ENCODE measurements around the gene FRS3.

FRS3 gene

DNA sequence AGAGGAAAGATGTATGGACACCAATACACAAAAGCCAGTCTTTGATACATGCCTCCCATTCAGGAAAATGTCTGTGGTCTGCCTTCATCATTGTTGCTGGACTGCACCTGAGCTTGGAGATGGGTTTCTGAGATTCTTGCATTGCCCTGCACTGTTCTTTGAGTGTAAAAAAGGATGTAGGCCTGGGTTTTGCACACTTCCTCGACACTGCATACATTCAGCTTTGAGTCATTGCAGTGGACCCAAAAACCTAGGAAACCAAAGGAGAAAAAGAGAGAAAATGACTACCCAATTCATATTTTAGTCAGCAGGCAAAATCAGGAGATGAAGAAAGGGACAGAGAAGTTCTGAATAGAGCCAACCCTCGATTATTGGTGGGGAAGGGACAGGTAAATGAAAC lies 16.8 kb upstream of the FRS3 start (continued):
- TF ChIP-seq, protein P1, sequence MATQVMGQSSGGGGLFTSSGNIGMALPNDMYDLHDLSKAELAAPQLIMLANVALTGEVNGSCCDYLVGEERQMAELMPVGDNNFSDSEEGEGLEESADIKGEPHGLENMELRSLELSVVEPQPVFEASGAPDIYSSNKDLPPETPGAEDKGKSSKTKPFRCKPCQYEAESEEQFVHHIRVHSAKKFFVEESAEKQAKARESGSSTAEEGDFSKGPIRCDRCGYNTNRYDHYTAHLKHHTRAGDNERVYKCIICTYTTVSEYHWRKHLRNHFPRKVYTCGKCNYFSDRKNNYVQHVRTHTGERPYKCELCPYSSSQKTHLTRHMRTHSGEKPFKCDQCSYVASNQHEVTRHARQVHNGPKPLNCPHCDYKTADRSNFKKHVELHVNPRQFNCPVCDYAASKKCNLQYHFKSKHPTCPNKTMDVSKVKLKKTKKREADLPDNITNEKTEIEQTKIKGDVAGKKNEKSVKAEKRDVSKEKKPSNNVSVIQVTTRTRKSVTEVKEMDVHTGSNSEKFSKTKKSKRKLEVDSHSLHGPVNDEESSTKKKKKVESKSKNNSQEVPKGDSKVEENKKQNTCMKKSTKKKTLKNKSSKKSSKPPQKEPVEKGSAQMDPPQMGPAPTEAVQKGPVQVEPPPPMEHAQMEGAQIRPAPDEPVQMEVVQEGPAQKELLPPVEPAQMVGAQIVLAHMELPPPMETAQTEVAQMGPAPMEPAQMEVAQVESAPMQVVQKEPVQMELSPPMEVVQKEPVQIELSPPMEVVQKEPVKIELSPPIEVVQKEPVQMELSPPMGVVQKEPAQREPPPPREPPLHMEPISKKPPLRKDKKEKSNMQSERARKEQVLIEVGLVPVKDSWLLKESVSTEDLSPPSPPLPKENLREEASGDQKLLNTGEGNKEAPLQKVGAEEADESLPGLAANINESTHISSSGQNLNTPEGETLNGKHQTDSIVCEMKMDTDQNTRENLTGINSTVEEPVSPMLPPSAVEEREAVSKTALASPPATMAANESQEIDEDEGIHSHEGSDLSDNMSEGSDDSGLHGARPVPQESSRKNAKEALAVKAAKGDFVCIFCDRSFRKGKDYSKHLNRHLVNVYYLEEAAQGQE (tag by site-specific recombination; IDR thresholded peaks at IDR 0.05): no peak
- TF ChIP-seq ZNF426 (tag by site-specific recombination; IDR thresholded peaks at IDR 0.05) (no peak), MZF1 (tag by site-specific recombination; IDR thresholded peaks at IDR 0.05; ENCODE audit: borderline replicate concordance) (no peak), ZNF48 (tag by site-specific recombination; IDR thresholded peaks at IDR 0.05) (no peak), SETDB1 (IDR thresholded peaks at IDR 0.05; ENCODE audit: insufficient read length, low read length) (no peak), ZNF626 (tag by site-specific recombination; IDR thresholded peaks at IDR 0.05) (no peak), ZNF366 (tag by site-specific recombination; conservative IDR thresholded peaks at IDR 0.05) (no peak)
- TF ChIP-seq, protein P2, sequence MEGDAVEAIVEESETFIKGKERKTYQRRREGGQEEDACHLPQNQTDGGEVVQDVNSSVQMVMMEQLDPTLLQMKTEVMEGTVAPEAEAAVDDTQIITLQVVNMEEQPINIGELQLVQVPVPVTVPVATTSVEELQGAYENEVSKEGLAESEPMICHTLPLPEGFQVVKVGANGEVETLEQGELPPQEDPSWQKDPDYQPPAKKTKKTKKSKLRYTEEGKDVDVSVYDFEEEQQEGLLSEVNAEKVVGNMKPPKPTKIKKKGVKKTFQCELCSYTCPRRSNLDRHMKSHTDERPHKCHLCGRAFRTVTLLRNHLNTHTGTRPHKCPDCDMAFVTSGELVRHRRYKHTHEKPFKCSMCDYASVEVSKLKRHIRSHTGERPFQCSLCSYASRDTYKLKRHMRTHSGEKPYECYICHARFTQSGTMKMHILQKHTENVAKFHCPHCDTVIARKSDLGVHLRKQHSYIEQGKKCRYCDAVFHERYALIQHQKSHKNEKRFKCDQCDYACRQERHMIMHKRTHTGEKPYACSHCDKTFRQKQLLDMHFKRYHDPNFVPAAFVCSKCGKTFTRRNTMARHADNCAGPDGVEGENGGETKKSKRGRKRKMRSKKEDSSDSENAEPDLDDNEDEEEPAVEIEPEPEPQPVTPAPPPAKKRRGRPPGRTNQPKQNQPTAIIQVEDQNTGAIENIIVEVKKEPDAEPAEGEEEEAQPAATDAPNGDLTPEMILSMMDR (tag by site-specific recombination; IDR thresholded peaks at IDR 0.05): no peak
- TF ChIP-seq, protein P3, sequence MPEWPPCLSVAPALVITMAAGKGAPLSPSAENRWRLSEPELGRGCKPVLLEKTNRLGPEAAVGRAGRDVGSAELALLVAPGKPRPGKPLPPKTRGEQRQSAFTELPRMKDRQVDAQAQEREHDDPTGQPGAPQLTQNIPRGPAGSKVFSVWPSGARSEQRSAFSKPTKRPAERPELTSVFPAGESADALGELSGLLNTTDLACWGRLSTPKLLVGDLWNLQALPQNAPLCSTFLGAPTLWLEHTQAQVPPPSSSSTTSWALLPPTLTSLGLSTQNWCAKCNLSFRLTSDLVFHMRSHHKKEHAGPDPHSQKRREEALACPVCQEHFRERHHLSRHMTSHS (tag by site-specific recombination; IDR thresholded peaks at IDR 0.05): no peak

DNA sequence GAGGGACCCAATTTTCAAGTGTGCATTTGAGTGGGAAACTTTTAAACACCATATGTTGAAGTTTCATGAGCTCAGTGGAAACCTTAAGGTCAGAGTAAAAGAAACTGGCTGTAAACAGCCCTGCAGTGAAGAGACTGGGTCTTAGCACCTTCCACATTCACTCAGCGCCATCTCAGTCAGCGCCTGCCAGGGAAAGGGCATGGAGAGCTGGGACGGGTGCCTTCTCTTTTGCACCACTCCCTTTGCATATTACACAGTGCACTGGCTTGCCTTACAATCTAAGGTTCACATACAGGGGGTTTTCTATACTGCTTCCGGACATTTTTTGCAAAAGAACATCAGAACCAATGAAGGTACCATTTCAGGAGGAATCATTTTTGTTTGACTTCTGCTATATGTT lies 12.3 kb upstream of the FRS3 start:
- Histone ChIP-seq H3K36me3 (ENCODE audit: control insufficient read depth in 2 of 2, insufficient read depth in 1 of 2, low read length in 2 of 2) (peaks cover 11 to 67% of the 10 kb centered on the region in 2 experiments), H3K4me1 (ENCODE audit: control insufficient read depth, insufficient read depth, low read length) (no peaks in the 10 kb centered on the region; the same call in 1 of the 2 replicates), H3K9me3 (ENCODE audit: control insufficient read depth, insufficient read depth, low read depth, low read length) (no peaks in the 10 kb centered on the region), H3K27ac (ENCODE audit: extremely low read depth, low read depth, low read length) (no peak overlapping the region), H3K4me3 (ENCODE audit: low read depth, low read length) (no peak overlapping the region)
- ChIA-PET CTCF (interaction anchor here (0.6 to 1.8 kb wide), 4 partner anchors 10 to 252 kb away, joined by 3 to 6 read pairs (median 4); partner anchors contain the start of genes BYSL and MED20), POLR2A (interaction anchor here (0.6 to 1.4 kb wide), 3 partner anchors 9 to 1820 kb away, joined by 3 to 5 read pairs (median 4); no protein-coding TSS in a partner anchor)
- TF ChIP-seq, protein P4, sequence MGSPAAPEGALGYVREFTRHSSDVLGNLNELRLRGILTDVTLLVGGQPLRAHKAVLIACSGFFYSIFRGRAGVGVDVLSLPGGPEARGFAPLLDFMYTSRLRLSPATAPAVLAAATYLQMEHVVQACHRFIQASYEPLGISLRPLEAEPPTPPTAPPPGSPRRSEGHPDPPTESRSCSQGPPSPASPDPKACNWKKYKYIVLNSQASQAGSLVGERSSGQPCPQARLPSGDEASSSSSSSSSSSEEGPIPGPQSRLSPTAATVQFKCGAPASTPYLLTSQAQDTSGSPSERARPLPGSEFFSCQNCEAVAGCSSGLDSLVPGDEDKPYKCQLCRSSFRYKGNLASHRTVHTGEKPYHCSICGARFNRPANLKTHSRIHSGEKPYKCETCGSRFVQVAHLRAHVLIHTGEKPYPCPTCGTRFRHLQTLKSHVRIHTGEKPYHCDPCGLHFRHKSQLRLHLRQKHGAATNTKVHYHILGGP (tag by site-specific recombination; IDR thresholded peaks at IDR 0.05): no peak
- TF ChIP-seq ZNF654 (tag by site-specific recombination; IDR thresholded peaks at IDR 0.05; ENCODE audit: low read depth) (no peak), SP2 (tag by site-specific recombination; IDR thresholded peaks at IDR 0.05) (no peak), SCRT1 (tag by site-specific recombination; IDR thresholded peaks at IDR 0.05; ENCODE audit: borderline replicate concordance) (no peak), ZBTB17 (tag by site-specific recombination; IDR thresholded peaks at IDR 0.05) (no peak), PRDM1 (tag by site-specific recombination; IDR thresholded peaks at IDR 0.05) (no peak), ZNF76 (tag by site-specific recombination; IDR thresholded peaks at IDR 0.05; ENCODE audit: borderline replicate concordance, low read depth) (no peak), GLI4 (tag by site-specific recombination; IDR thresholded peaks at IDR 0.05) (no peak), BCL11B (tag by site-specific recombination; IDR thresholded peaks at IDR 0.05; ENCODE audit: low read depth) (no peak), OSR2 (tag by site-specific recombination; IDR thresholded peaks at IDR 0.05) (no peak), ZNF335 (tag by site-specific recombination; conservative IDR thresholded peaks at IDR 0.05) (no peak)
- TF ChIP-seq, protein P1 (tag by site-specific recombination; IDR thresholded peaks at IDR 0.05): no peak
- TF ChIP-seq, protein P5, sequence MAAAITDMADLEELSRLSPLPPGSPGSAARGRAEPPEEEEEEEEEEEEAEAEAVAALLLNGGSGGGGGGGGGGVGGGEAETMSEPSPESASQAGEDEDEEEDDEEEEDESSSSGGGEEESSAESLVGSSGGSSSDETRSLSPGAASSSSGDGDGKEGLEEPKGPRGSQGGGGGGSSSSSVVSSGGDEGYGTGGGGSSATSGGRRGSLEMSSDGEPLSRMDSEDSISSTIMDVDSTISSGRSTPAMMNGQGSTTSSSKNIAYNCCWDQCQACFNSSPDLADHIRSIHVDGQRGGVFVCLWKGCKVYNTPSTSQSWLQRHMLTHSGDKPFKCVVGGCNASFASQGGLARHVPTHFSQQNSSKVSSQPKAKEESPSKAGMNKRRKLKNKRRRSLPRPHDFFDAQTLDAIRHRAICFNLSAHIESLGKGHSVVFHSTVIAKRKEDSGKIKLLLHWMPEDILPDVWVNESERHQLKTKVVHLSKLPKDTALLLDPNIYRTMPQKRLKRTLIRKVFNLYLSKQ (tag by site-specific recombination; IDR thresholded peaks at IDR 0.05; ENCODE audit: borderline replicate concordance): no peak
